CD4-positive, CD25-positive, alpha-beta regulatory T cell (primary cell): ENCODE measurements around the gene ZNF66. TPM values are rescaled to one million over a fixed set of nuclear protein-coding genes. Genes with fewer than 3 reads are reported as not detected.
A peak's percentile ranks its signal among the peaks of the same experiment; 100 is the strongest.

Source experiments
- ATAC-seq, 2 donors: fragments of 150-1000 bp; cut with Tn5 transposase; one replicate each; pipeline ENCODE4 v1.10.0; 2021; ENCODE audit warnings: low read depth in 2 of 2, moderate number of reproducible peaks in 2 of 2, moderate library complexity in 1 of 2
- DNase-seq, 3 donors: peaks; one replicate each; pipeline versions ENCODE4 v3.0.0 to v3.0.0-alpha.2; 2012 to 2022; ENCODE audit warnings: mixed read lengths in 1 of 3
- H3K27ac ChIP-seq: one replicate; pipeline ENCODE4 v1.7.0; 2013; ENCODE audit warnings: mild to moderate bottlenecking, low read length; ENCODE audit not compliant: insufficient read depth, poor library complexity, severe bottlenecking
- H3K27me3 ChIP-seq: one replicate; pipeline ENCODE4 v1.7.0; 2013; ENCODE audit warnings: low read length; ENCODE audit not compliant: control insufficient read depth, insufficient read depth
- H3K36me3 ChIP-seq: one replicate; pipeline ENCODE4 v1.7.0; 2013; ENCODE audit warnings: mild to moderate bottlenecking, low read length, moderate library complexity; ENCODE audit not compliant: control insufficient read depth, insufficient read depth
- H3K4me1 ChIP-seq: 2 replicates; pipeline ENCODE4 v1.7.0; 2013; ENCODE audit warnings: mild to moderate bottlenecking, low read length; ENCODE audit not compliant: insufficient read depth, control insufficient read depth, poor library complexity, severe bottlenecking
- H3K4me3 ChIP-seq: one replicate; pipeline ENCODE4 v1.7.0; 2013; ENCODE audit warnings: low read depth, mild to moderate bottlenecking, low read length, moderate library complexity
- H3K9me3 ChIP-seq, 2 experiments: 1 replicate in 1 of 2; 2 replicates in 1 of 2; pipeline ENCODE4 v1.7.0; 2013; ENCODE audit warnings: low read length in 2 of 2, mild to moderate bottlenecking in 1 of 2, moderate library complexity in 1 of 2; ENCODE audit not compliant: control insufficient read depth in 2 of 2
- H3K27ac Mint-ChIP-seq, 3 donors: one replicate each; pipeline ENCODE4 v1.8.0; 2020 to 2022; ENCODE audit warnings: mild to moderate bottlenecking in 3 of 3, mixed read lengths in 3 of 3, moderate library complexity in 2 of 3
- H3K27me3 Mint-ChIP-seq: one replicate; pipeline ENCODE4 v1.8.0; 2022; ENCODE audit warnings: mild to moderate bottlenecking, mixed read lengths
- H3K36me3 Mint-ChIP-seq: one replicate; pipeline ENCODE4 v1.8.0; 2020; ENCODE audit warnings: mixed read lengths
- H3K4me1 Mint-ChIP-seq, 4 donors: one replicate each; pipeline ENCODE4 v1.8.0; 2020 to 2022; ENCODE audit warnings: mixed read lengths in 4 of 4, mild to moderate bottlenecking in 1 of 4
- H3K4me3 Mint-ChIP-seq, 4 donors: one replicate each; pipeline ENCODE4 v1.8.0; 2020 to 2022; ENCODE audit warnings: mild to moderate bottlenecking in 4 of 4, mixed read lengths in 4 of 4, moderate library complexity in 3 of 4
- H3K9me3 Mint-ChIP-seq, 7 donors: one replicate each; pipeline ENCODE4 v1.8.0; 2020 to 2022; ENCODE audit warnings: mixed read lengths in 7 of 7, mild to moderate bottlenecking in 3 of 7, moderate library complexity in 2 of 7
- polyA plus RNA-seq, 4 donors: library from polyadenylated mRNA; unstranded; fragments of 300-500 nt; fragmentation: Illumina TruSeq; gene quantifications; one replicate each; pipeline ENCODE4 v1.2.3, GENCODE V29; 2021
- total RNA-seq: library from RNA; stranded (reverse); gene quantifications from one replicate; pipeline ENCODE4 v1.2.3, GENCODE V29; 2022

ZNF66 gene
- total and polyA plus RNA-seq, 5 donors from 2014 or later: 1.5 to 7.4 (median 2.6) TPM

- Histone ChIP-seq H3K36me3 (no peaks in the 10 kb centered on the region), H3K27ac (no peak overlapping the region), H3K9me3 (peaks cover 25 to 49% of the 10 kb centered on the region in 2 experiments), H3K4me1 (no peaks in the 10 kb centered on the region), H3K4me3 (no peak overlapping the region), H3K27me3 (no peaks in the 10 kb centered on the region)
- Mint-ChIP-seq H3K36me3 (no peaks in the 10 kb centered on the region), H3K4me1 (no peaks in the 10 kb centered on the region), H3K9me3 (peaks cover 3 to 64% (median 22%) of the 10 kb centered on the region in 7 donors), H3K4me3 (peak overlapping the region in 1 of 4 donors; percentile 5), H3K27me3 (no peaks in the 10 kb centered on the region), H3K27ac (no peak overlapping the region)
- ATAC-seq: no peak
- DNase-seq: no peak
Observed at GRCh38 chr19:20840371-20840770, 64.3 kb downstream of the ZNF66 start.

Other genes with a start within 250 kb of the ZNF66 start
- 11.3 TPM for gene ZNF737, start 210.5 kb upstream of the ZNF66 start, total RNA-seq
- gene ZNF737, start 210.5 kb upstream of the ZNF66 start, polyA plus RNA-seq: 10 to 100 TPM in 2 of 4 donors, 1 to 10 TPM in 2; 6.2 to 17.6 (median 12.3) TPM
- 4.0 TPM for gene ZNF626, start 114.7 kb upstream of the ZNF66 start, total RNA-seq
- gene ZNF626, start 114.7 kb upstream of the ZNF66 start, polyA plus RNA-seq: 10 to 100 TPM in 2 of 4 donors, 1 to 10 TPM in 2; 4.5 to 17.3 (median 8.9) TPM
- 5.7 TPM for gene ZNF85, start 146.9 kb downstream of the ZNF66 start, total RNA-seq
- gene ZNF85, start 146.9 kb downstream of the ZNF66 start, polyA plus RNA-seq: 10 to 100 TPM in 2 of 4 donors, 1 to 10 TPM in 2; 8.3 to 10.4 (median 9.4) TPM
- 37.6 TPM for gene ZNF430, start 244.4 kb downstream of the ZNF66 start, total RNA-seq
- 10 to 100 TPM; 36.2 to 59.1 (median 49.5) TPM for gene ZNF430, start 244.4 kb downstream of the ZNF66 start, polyA plus RNA-seq